WTC11 (cell line): ENCODE measurements around the gene MINDY1. TPM values are rescaled to one million over a fixed set of nuclear protein-coding genes. Genes with fewer than 3 reads are reported as not detected.

ENCODE experiments used
- ATAC-seq: fragments of 200-7000 bp; cut with Tn5 transposase; 2 replicates; pipeline ENCODE4 v1.10.0; 2021; ENCODE audit warnings: mild to moderate bottlenecking, moderate library complexity
- CTCF ChIA-PET: fragments of 300-600 bp; sonication (Branson Sonifier 250); formaldehyde crosslinking; loops from one replicate; lab custom pipeline; 2021; ENCODE audit warnings: antibody characterized with exemption; lab: Charles Lee
- POLR2A ChIA-PET: fragments of 350-600 bp; sonication (Branson Sonifier 250); formaldehyde crosslinking; loops from one replicate; lab custom pipeline; 2021; ENCODE audit warnings: antibody characterized with exemption; lab: Charles Lee
- DNase-seq: peaks from one replicate; pipeline ENCODE4 v3.0.0; 2021; ENCODE audit warnings: low spot score
- H3K27ac Mint-ChIP-seq: 2 replicates; pipeline ENCODE4 v1.8.0; 2021; ENCODE audit warnings: mixed read lengths
- H3K27me3 Mint-ChIP-seq: 2 replicates; pipeline ENCODE4 v1.8.0; 2021; ENCODE audit warnings: low read depth, mild to moderate bottlenecking, moderate library complexity, mixed read lengths
- H3K36me3 Mint-ChIP-seq: 2 replicates; pipeline ENCODE4 v1.8.0; 2021; ENCODE audit warnings: mixed read lengths
- H3K4me1 Mint-ChIP-seq: 2 replicates; pipeline ENCODE4 v1.8.0; 2022; ENCODE audit warnings: mixed read lengths
- H3K4me3 Mint-ChIP-seq: 2 replicates; pipeline ENCODE4 v1.8.0; 2021; ENCODE audit warnings: mild to moderate bottlenecking, moderate library complexity, mixed read lengths
- H3K9me3 Mint-ChIP-seq: 2 replicates; pipeline ENCODE4 v1.8.0; 2021; ENCODE audit warnings: mixed read lengths
- GABPB1 ChIP-seq: sonication (generic); formaldehyde crosslinking; IDR thresholded peaks from 2 replicates; pipeline ENCODE4 v1.8.1; 2023; ENCODE audit warnings: mild to moderate bottlenecking, missing genetic modification reagents
- GRHL2 ChIP-seq: fragments of 250-450 bp; sonication (Bioruptor Pico); IDR thresholded peaks from 2 replicates; pipeline ENCODE4 v1.8.0; 2022; ENCODE audit warnings: mild to moderate bottlenecking, moderate library complexity; ENCODE audit not compliant: insufficient replicate concordance, severe bottlenecking
- HMGA2 ChIP-seq: fragments of 250-450 bp; sonication (Bioruptor Pico); IDR thresholded peaks from 2 replicates; pipeline ENCODE4 v1.4.0; 2021; ENCODE audit warnings: mild to moderate bottlenecking, moderate library complexity
- SP1 ChIP-seq: sonication (generic); formaldehyde crosslinking; conservative IDR thresholded peaks from 2 replicates; pipeline ENCODE4 v1.8.1; 2022; ENCODE audit warnings: missing genetic modification reagents
- ZBTB21 ChIP-seq: sonication (generic); formaldehyde crosslinking; IDR thresholded peaks from 2 replicates; pipeline ENCODE4 v1.8.1; 2023; ENCODE audit warnings: mild to moderate bottlenecking, missing genetic modification reagents, borderline replicate concordance
- total RNA-seq: library from RNA; stranded (reverse); gene quantifications from 3 replicates; pipeline ENCODE4 v1.2.3, GENCODE V29; 2021
- TF ChIP-seq, protein P1 (sequence below): sonication (generic); formaldehyde crosslinking; IDR thresholded peaks from 2 replicates; pipeline ENCODE4 v1.8.1; 2022; ENCODE audit warnings: low read depth, mild to moderate bottlenecking, moderate library complexity, missing genetic modification reagents, borderline replicate concordance
- TF ChIP-seq, protein P2 (sequence below): sonication (generic); formaldehyde crosslinking; IDR thresholded peaks from 2 replicates; pipeline ENCODE4 v1.8.1; 2023; ENCODE audit warnings: mild to moderate bottlenecking, missing genetic modification reagents, borderline replicate concordance
- TF ChIP-seq, protein P3 (sequence below): sonication (generic); formaldehyde crosslinking; IDR thresholded peaks from 2 replicates; pipeline ENCODE4 v1.8.1; 2023; ENCODE audit warnings: mild to moderate bottlenecking, missing genetic modification reagents, moderate library complexity
- TF ChIP-seq, protein P4 (sequence below): sonication (generic); formaldehyde crosslinking; IDR thresholded peaks from 2 replicates; pipeline ENCODE4 v1.8.0; 2022; ENCODE audit warnings: mild to moderate bottlenecking, missing genetic modification reagents
- TF ChIP-seq, protein P5 (sequence below): sonication (generic); formaldehyde crosslinking; IDR thresholded peaks from 2 replicates; pipeline ENCODE4 v1.8.1; 2022; ENCODE audit warnings: low read depth, missing genetic modification reagents, borderline replicate concordance
- TF ChIP-seq, protein P6 (sequence below): sonication (generic); formaldehyde crosslinking; IDR thresholded peaks from 2 replicates; pipeline ENCODE4 v1.8.0; 2022; ENCODE audit warnings: mild to moderate bottlenecking, missing genetic modification reagents
- TF ChIP-seq, protein P7 (sequence below): sonication (generic); formaldehyde crosslinking; IDR thresholded peaks from 2 replicates; pipeline ENCODE4 v1.8.1; 2023; ENCODE audit warnings: mild to moderate bottlenecking, moderate library complexity, missing genetic modification reagents

The MINDY1 gene
- total RNA-seq, 1 experiment from 2014 or later, result 10.1 TPM

DNA sequence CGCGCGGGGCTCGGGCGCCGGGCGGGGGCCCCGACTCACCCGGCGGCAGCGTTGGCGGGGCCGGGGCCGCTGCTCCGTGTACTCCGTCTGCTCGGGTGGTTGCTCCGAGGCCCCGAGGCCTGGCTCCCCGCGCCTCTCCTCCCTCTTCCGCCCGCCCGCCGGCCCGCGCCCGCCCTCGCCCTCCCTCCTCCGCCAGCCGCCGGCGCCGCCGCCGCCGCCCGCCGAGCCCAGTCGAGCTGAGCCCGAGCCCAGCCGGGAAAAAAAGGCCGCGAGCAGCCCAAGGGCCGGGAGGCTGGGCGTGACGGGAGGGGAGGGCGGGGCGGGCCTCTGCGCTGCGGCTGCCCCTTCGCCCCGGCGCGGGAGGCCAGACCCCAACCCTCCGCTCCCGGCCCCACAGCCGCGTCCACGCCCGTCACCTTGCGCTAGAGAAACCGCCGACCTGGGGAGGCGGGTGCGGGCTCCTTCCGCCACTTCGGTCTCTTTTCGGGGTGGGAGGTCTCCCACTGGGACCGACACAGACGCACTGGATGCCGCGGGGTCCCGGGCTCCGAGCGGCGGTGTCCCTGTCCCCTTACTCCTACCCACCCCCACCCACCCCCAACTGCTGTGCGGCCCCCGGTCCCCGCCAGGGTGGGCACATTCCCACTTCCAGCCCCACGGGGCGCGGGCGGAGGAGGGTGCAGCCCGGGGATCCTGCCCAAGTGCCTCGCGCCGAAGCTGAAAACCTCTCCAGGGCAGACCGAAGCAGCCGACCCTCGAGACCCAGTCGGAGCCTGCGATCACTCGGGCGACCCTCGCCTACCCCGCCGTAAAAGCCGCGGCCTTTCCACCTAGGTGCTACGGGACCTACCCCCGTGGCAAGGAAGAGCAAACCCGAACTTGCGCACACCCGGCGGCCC, 31.9 kb downstream of the MINDY1 start, which contains the start of gene CERS2:
Gene CERS2 (minus strand): TSS at position 256 of the 899 bp plus-strand sequence. CDS start 5,745 bp downstream, outside the sequence.
- H3K27me3 Mint-ChIP-seq, result peaks cover 3% of the 10 kb centered on the region; the same call in 1 of the 2 replicates
- H3K4me1 Mint-ChIP-seq, result peaks cover 67% of the 10 kb centered on the region
- CTCF ChIA-PET, result interaction anchor here (0.7 to 4.0 kb wide), 3 partner anchors 20 to 117 kb away, joined by 3 to 33 read pairs (median 26); partner anchors contain the start of gene MINDY1
- no peaks in the 10 kb centered on the region for H3K36me3 Mint-ChIP-seq
- no peaks in the 10 kb centered on the region for H3K9me3 Mint-ChIP-seq
- TF ChIP-seq GABPB1 (CRISPR knock-in tag), result no peak
- TF ChIP-seq, protein P1, sequence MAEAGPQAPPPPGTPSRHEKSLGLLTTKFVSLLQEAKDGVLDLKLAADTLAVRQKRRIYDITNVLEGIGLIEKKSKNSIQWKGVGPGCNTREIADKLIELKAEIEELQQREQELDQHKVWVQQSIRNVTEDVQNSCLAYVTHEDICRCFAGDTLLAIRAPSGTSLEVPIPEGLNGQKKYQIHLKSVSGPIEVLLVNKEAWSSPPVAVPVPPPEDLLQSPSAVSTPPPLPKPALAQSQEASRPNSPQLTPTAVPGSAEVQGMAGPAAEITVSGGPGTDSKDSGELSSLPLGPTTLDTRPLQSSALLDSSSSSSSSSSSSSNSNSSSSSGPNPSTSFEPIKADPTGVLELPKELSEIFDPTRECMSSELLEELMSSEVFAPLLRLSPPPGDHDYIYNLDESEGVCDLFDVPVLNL (CRISPR knock-in tag), result no peak
- no peak for TF ChIP-seq GRHL2 (CRISPR knock-in tag)
- TF ChIP-seq, protein P2, sequence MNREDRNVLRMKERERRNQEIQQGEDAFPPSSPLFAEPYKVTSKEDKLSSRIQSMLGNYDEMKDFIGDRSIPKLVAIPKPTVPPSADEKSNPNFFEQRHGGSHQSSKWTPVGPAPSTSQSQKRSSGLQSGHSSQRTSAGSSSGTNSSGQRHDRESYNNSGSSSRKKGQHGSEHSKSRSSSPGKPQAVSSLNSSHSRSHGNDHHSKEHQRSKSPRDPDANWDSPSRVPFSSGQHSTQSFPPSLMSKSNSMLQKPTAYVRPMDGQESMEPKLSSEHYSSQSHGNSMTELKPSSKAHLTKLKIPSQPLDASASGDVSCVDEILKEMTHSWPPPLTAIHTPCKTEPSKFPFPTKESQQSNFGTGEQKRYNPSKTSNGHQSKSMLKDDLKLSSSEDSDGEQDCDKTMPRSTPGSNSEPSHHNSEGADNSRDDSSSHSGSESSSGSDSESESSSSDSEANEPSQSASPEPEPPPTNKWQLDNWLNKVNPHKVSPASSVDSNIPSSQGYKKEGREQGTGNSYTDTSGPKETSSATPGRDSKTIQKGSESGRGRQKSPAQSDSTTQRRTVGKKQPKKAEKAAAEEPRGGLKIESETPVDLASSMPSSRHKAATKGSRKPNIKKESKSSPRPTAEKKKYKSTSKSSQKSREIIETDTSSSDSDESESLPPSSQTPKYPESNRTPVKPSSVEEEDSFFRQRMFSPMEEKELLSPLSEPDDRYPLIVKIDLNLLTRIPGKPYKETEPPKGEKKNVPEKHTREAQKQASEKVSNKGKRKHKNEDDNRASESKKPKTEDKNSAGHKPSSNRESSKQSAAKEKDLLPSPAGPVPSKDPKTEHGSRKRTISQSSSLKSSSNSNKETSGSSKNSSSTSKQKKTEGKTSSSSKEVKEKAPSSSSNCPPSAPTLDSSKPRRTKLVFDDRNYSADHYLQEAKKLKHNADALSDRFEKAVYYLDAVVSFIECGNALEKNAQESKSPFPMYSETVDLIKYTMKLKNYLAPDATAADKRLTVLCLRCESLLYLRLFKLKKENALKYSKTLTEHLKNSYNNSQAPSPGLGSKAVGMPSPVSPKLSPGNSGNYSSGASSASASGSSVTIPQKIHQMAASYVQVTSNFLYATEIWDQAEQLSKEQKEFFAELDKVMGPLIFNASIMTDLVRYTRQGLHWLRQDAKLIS, result no peak
- no peak for TF ChIP-seq HMGA2 (CRISPR knock-in tag)
- TF ChIP-seq, protein P3, sequence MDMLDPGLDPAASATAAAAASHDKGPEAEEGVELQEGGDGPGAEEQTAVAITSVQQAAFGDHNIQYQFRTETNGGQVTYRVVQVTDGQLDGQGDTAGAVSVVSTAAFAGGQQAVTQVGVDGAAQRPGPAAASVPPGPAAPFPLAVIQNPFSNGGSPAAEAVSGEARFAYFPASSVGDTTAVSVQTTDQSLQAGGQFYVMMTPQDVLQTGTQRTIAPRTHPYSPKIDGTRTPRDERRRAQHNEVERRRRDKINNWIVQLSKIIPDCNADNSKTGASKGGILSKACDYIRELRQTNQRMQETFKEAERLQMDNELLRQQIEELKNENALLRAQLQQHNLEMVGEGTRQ, result no peak
- TF ChIP-seq, protein P4, sequence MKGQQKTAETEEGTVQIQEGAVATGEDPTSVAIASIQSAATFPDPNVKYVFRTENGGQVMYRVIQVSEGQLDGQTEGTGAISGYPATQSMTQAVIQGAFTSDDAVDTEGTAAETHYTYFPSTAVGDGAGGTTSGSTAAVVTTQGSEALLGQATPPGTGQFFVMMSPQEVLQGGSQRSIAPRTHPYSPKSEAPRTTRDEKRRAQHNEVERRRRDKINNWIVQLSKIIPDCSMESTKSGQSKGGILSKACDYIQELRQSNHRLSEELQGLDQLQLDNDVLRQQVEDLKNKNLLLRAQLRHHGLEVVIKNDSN (CRISPR knock-in tag), result no peak
- TF ChIP-seq, protein P5, sequence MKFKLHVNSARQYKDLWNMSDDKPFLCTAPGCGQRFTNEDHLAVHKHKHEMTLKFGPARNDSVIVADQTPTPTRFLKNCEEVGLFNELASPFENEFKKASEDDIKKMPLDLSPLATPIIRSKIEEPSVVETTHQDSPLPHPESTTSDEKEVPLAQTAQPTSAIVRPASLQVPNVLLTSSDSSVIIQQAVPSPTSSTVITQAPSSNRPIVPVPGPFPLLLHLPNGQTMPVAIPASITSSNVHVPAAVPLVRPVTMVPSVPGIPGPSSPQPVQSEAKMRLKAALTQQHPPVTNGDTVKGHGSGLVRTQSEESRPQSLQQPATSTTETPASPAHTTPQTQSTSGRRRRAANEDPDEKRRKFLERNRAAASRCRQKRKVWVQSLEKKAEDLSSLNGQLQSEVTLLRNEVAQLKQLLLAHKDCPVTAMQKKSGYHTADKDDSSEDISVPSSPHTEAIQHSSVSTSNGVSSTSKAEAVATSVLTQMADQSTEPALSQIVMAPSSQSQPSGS, result no peak
- TF ChIP-seq, protein P6, sequence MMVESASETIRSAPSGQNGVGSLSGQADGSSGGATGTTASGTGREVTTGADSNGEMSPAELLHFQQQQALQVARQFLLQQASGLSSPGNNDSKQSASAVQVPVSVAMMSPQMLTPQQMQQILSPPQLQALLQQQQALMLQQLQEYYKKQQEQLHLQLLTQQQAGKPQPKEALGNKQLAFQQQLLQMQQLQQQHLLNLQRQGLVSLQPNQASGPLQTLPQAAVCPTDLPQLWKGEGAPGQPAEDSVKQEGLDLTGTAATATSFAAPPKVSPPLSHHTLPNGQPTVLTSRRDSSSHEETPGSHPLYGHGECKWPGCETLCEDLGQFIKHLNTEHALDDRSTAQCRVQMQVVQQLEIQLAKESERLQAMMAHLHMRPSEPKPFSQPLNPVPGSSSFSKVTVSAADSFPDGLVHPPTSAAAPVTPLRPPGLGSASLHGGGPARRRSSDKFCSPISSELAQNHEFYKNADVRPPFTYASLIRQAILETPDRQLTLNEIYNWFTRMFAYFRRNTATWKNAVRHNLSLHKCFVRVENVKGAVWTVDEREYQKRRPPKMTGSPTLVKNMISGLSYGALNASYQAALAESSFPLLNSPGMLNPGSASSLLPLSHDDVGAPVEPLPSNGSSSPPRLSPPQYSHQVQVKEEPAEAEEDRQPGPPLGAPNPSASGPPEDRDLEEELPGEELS, result peak; percentile 15; the same call in 1 of the 2 replicates
- TF ChIP-seq ZBTB21 (CRISPR knock-in tag), result no peak
- TF ChIP-seq, protein P7, sequence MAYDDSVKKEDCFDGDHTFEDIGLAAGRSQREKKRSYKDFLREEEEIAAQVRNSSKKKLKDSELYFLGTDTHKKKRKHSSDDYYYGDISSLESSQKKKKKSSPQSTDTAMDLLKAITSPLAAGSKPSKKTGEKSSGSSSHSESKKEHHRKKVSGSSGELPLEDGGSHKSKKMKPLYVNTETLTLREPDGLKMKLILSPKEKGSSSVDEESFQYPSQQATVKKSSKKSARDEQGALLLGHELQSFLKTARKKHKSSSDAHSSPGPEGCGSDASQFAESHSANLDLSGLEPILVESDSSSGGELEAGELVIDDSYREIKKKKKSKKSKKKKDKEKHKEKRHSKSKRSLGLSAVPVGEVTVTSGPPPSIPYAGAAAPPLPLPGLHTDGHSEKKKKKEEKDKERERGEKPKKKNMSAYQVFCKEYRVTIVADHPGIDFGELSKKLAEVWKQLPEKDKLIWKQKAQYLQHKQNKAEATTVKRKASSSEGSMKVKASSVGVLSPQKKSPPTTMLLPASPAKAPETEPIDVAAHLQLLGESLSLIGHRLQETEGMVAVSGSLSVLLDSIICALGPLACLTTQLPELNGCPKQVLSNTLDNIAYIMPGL (CRISPR knock-in tag), result peak; percentile 64
- TF ChIP-seq SP1 (CRISPR knock-in tag), result 0 out of 2 replicates have a peak, but pooled peaks have one; percentile 28
- H3K27ac Mint-ChIP-seq, result peak within 1 kb of the TSS; percentile 92
- peak within 1 kb of the TSS; percentile 76 for H3K4me3 Mint-ChIP-seq
- peak; percentile 31 for ATAC-seq
- peak; percentile 68 for DNase-seq
- POLR2A ChIA-PET, result interaction anchor here (1.1 to 1.3 kb wide), 2 partner anchors 32 to 346 kb away, joined by 3 to 4 read pairs; partner anchors contain the start of genes ENSA and MINDY1
